ENCODE results near the gene BCAM.

DNA sequence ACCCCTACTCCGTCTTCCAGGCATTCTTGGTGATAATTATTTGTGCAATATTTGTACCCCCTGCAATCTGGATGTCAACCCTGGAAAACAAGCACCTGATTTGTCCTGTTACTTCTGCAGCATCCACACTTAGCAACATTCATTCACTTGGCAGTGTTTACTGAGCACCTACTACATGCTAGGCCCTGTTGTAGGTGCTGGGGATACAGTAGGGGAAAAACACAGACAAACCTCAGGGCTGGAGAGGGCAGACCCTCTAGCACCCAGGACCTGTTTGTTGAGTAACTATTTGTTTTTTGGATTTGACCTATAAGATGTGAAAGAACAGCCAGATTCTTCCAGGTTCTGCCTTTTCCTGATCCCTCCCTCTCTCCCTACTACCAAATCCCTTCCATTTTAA is 46.7 kb downstream of the BCAM start:
- TF ChIP-seq GATA2 (IDR thresholded peaks at IDR 0.05; ENCODE audit: low read depth, low read length): no peak
- TF ChIP-seq GATA3 (IDR thresholded peaks at IDR 0.05; ENCODE audit: low read depth, low read length): no peak
